Daoy (cell line): ENCODE results near the gene DEAF1. TPM values are rescaled to one million over a fixed set of nuclear protein-coding genes. Genes with fewer than 3 reads are reported as not detected.
A peak's percentile ranks its signal among the peaks of the same experiment; 100 is the strongest.

Experiments used
- DNase-seq: peaks from one replicate; pipeline ENCODE4 v3.0.0-alpha.2; 2015; ENCODE audit warnings: low read depth
- total RNA-seq: library from RNA; depleted of rRNA; stranded (reverse); fragments of >200 nt; shearing (Covaris generic); gene quantifications from 2 replicates; pipeline ENCODE4 v1.2.3, GENCODE V29; 2014; rRNA removed

DEAF1 gene
- total RNA-seq, 1 experiment from 2014 or later = 25.5 TPM

DNA sequence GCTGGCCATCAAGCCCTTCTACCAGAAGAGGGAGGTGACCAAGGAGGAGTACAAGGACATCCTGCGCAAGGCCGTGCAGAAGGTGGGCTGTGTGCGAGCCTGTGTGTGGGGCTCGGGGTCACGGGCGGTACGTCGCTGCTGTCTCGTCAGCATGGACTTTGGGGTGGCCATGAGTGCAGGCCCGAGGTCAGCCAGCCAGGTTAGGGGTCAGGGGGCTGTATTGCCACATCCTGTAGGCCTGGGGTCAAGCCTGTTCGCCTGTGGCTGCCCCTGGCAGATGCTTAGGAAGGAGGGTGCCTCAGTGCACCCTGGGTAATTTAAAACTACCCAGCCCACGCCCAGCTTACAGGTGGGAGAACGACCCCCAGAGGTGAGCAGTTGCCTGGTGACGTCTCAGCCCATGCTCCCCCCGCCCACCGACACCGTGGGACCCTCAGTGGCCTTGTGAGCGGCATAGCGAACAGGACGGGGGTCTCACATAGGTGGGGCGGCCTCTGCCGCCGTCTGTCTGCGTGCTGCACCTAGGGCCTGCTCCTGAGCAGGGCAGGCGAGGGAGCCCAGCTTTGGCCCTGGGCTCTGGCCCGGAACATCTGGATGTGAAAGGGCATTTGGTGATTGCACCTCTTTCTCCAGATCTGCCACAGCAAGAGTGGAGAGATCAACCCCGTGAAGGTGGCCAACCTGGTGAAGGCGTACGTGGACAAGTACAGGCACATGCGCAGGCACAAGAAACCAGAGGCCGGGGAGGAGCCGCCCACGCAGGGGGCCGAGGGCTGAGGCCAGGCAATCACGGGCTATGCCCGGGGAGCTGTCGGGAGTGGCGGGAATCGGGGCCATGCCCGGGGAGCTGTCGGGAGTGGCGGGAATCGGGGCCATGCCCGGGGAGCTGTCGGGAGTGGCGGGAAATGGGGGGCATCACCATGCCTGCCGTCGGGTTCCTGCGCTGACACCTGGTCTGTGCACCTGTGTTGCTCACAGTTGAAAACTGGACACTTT is 83.7 kb downstream of the DEAF1 start:
- DNase-seq = no peak

- no peak for DNase-seq
Measured at GRCh38 chr11:610146-610801, 84.7 kb downstream of the DEAF1 start.

GRCh38 chr11:609341-609811 is 85.6 kb downstream of the DEAF1 start:
- no peak for DNase-seq

DNA sequence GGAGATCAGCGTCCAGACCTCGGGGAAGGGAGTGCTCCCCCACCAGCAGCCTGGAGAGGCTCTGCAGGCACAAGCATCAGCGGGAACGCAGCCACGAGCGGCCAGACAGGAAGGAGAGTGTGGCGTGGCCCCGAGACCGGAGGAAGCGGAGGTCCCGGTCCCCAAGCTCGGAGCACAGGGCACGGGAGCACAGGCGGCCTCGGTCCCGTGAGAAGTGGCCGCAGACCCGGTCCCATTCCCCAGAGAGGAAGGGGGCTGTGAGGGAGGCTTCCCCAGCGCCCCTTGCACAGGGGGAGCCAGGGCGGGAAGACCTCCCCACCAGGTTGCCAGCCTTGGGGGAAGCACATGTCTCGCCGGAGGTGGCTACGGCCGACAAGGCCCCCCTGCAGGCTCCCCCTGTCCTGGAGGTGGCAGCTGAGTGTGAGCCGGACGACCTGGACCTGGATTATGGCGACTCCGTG is 86.2 kb downstream of the DEAF1 start:
- DNase-seq = no peak

DNA sequence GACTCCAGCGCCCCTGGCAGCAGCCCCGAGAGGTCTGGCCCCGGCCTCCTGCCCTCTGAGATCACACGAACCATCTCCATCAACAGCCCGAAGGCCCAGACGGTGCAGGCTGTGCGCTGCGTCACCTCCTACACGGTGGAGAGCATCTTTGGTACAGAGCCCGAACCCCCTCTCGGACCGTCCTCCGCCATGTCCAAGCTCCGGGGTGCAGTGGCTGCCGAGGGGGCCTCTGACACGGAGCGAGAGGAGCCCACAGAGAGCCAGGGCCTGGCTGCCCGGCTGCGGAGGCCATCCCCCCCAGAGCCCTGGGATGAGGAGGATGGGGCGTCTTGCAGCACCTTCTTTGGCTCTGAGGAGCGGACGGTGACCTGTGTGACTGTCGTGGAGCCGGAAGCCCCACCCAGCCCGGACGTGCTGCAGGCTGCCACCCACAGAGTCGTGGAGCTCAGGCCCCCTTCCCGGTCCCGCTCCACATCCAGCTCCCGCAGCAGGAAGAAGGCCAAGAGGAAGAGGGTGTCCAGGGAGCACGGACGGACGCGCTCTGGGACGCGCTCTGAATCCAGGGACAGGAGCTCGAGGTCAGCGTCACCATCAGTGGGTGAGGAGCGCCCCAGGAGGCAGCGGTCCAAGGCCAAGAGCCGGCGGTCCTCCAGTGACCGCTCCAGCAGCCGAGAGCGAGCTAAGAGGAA is 86.9 kb downstream of the DEAF1 start:
- DNase-seq = no peak

GRCh38 chr11:607020-607780 is 87.8 kb downstream of the DEAF1 start:
- no peak for DNase-seq

DNA sequence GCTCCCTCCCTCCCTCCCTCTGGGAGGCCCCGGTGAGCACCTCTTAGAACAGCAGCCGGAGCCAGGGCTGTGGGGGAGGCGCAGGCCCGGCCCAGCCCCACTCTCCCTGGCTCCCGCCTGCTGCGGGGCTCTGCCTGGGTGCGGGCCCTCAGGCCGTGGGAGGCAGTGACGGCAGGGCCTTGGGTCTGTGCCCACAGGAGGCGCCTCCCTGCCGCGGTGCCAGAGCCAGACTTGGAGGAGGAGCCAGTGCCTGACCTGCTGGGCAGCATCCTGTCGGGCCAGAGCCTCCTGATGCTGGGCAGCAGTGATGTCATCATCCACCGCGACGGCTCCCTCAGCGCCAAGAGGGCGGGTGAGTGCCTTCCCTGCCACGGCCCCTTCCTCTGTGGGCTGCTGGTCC is 88.8 kb downstream of the DEAF1 start:
- peak; percentile 42 for DNase-seq

DNA sequence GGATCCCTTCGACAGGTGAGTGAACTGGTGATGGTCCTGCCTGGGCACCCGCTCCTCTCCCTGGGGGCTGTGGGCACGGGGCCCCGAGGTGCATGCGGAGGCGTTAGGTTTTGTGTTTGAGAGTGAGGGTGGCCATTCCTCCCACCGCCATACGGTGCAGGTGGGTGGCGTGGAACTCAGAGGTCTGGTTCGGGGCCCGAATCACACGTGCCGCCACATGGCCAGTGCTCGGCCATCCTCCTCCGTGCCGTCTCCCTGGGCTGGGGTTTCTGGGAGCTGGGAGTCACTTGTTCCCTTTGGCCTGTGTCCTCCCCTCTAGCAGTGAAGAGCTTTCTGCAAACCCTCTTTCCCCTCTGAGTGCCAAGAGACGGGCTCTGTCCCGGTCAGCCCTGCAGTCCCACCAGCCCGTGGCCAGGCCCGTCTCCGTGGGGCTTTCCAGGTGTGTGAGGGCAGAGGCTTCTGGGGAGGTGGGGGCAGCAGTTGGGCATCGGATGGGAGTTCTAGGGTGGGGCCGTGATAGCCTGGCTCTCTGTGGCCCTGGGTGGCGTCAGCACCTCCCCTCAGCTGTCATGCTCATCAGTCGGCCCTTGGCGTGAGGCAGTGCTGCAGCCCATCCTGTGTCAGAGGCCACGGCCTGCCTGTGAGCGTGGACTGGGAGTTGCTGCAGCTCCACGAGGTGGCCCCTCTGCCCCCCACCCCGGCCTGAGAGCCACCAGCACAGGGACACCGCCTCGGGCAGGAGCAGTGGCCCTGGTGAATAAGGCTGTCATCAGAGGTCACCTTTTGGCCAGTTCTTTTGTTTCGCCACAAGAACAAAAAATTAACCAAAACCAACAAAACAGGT is 89.5 kb downstream of the DEAF1 start:
- no peak for DNase-seq

- no peak for DNase-seq
Measured at GRCh38 chr11:603154-603553, 91.9 kb downstream of the DEAF1 start.

DNA sequence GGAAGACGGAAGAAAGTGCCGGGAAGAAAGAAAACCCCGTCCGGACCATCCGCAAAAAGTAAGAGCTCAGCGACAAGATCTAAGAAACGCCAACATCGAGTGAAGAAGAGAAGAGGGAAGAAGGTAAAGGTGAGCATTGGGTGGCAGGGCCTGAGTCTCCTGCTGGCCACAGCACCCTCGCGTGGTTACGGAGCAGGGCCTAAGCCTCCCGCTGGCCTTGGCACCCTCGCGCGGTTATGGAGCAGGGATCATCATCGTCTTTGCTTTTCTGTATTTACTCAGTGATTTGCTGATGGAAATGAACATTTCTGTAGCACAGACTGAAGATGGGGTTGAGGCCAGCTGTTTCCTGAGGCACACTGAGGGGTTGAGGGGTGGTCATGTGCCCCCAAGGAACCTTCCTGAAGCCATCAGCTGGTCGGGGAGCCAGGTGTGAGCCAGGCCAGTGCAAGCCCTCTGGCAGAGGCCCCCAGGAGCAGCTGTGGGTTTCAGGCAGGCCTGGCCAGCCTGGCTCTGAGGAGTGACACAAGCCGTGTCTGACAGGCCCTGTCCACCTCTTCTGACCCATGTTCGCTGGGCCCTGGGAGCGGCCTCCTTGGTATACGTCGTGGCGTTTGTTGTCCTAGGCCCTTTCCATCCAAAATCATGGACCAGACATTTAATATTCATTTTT is 93.3 kb downstream of the DEAF1 start:
- no peak for DNase-seq

GRCh38 chr11:598005-598680 is 96.9 kb downstream of the DEAF1 start:
- no peak for DNase-seq

GRCh38 chr11:597166-597725 is 97.8 kb downstream of the DEAF1 start:
- no peak for DNase-seq

GRCh38 chr11:596374-596773 is 98.6 kb downstream of the DEAF1 start:
- no peak for DNase-seq

DNA sequence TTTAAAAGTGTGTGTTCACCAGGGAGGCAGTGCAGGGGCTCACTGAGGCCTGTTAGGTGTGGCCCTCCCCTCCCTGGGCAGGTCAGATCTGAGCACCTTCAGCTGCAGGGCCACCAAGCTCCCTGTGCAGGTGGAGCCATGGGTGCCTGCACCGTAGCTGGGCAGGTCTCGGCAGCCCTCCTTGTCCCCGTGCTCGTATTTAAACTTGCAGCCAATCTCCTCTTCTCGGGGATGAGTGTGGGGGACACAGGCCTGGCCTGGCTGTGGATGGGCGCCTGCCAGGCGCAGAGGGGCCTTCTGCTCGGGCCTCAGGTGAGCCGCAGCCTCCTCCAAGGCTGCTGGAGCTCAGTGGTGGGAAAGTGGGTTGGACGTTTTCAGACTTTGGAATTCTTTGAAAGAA is 99.6 kb downstream of the DEAF1 start:
- DNase-seq = no peak

Other genes starting within 250 kb of the DEAF1 start
- gene PTDSS2, start 244.9 kb downstream of the DEAF1 start, total RNA-seq = 16.2 and 24.4 TPM in 2 replicates
- 165 and 188 TPM in 2 replicates for gene RNH1, start 188.0 kb downstream of the DEAF1 start, total RNA-seq
- gene HRAS, start 159.6 kb downstream of the DEAF1 start, total RNA-seq = 67.4 and 75.8 TPM in 2 replicates
- gene LRRC56, start 157.7 kb downstream of the DEAF1 start, total RNA-seq = 0.11 and 0.60 TPM in 2 replicates
- gene LMNTD2, start 134.5 kb downstream of the DEAF1 start, total RNA-seq = 0.23 and 0.54 TPM in 2 replicates
- gene RASSF7, start 134.3 kb downstream of the DEAF1 start, total RNA-seq = 19.8 and 25.2 TPM in 2 replicates
- gene PHRF1, start 118.8 kb downstream of the DEAF1 start, total RNA-seq = 22.0 and 29.2 TPM in 2 replicates
- 6.7 and 14.5 TPM in 2 replicates for gene IRF7, start 79.3 kb downstream of the DEAF1 start, total RNA-seq
- gene CDHR5, start 70.3 kb downstream of the DEAF1 start, total RNA-seq = not detected in 2 replicates
- not detected in 2 replicates for gene SCT, start 68.0 kb downstream of the DEAF1 start, total RNA-seq
- not detected in 2 replicates for gene DRD4, start 58.0 kb downstream of the DEAF1 start, total RNA-seq
- gene TMEM80, start 594 bp upstream of the DEAF1 start, total RNA-seq = 7.5 and 15.8 TPM in 2 replicates
- gene EPS8L2, start 11.0 kb upstream of the DEAF1 start, total RNA-seq = 1.8 and 5.4 TPM in 2 replicates
- 319 and 455 TPM in 2 replicates for gene TALDO1, start 52.2 kb upstream of the DEAF1 start, total RNA-seq
- 17.3 and 18.4 TPM in 2 replicates for gene GATD1, start 82.3 kb upstream of the DEAF1 start, total RNA-seq
- 0.51 and 1.2 TPM in 2 replicates for gene CEND1, start 94.9 kb upstream of the DEAF1 start, total RNA-seq
- gene SLC25A22, start 103.1 kb upstream of the DEAF1 start, total RNA-seq = 11.8 and 14.1 TPM in 2 replicates
- gene PIDD1, start 110.0 kb upstream of the DEAF1 start, total RNA-seq = 3.5 and 10.4 TPM in 2 replicates
- gene RPLP2, start 114.7 kb upstream of the DEAF1 start, total RNA-seq = 693 and 756 TPM in 2 replicates
- gene PNPLA2, start 123.7 kb upstream of the DEAF1 start, total RNA-seq = 10.9 and 24.2 TPM in 2 replicates
- 5.3 and 9.0 TPM in 2 replicates for gene CRACR2B, start 132.7 kb upstream of the DEAF1 start, total RNA-seq
- gene CD151, start 137.7 kb upstream of the DEAF1 start, total RNA-seq = 246 and 253 TPM in 2 replicates
- 75.7 and 113 TPM in 2 replicates for gene POLR2L, start 147.3 kb upstream of the DEAF1 start, total RNA-seq
- gene TSPAN4, start 147.6 kb upstream of the DEAF1 start, total RNA-seq = 29.3 and 37.3 TPM in 2 replicates
- 38.5 TPM in 2 replicates for gene CHID1, start 215.6 kb upstream of the DEAF1 start, total RNA-seq
- 14.3 and 15.8 TPM in 2 replicates for gene AP2A2, start 230.6 kb upstream of the DEAF1 start, total RNA-seq